ENCODE results near the gene ING2. TPM values are rescaled to one million over a fixed set of nuclear protein-coding genes. Genes with fewer than 3 reads are reported as not detected.

The ING2 gene
- total RNA-seq, 4 donors from 2014 or later = 12.9 to 23.0 (median 17.6) TPM

DNA sequence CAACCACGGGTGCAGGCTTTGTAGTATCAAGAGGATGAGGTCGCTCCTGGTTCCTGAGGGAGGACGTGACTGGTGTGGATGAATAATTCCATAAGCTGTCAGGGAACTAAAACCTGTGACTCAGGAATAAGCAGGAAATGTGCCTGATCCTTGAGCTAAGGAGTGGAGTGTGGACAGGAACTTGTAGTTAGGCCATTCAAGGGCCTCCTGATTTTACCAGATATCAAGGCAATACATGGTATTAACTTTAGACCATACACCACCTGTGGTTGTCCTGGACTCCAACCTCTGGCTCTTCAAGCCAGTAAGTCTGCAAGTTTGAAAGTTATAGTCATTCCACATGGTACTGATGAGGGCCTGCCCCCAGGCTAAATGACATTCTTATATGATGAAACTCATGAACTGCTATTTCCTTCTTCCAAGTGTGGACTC, 12.1 kb upstream of the ING2 start:
- TF ChIP-seq, protein P1, sequence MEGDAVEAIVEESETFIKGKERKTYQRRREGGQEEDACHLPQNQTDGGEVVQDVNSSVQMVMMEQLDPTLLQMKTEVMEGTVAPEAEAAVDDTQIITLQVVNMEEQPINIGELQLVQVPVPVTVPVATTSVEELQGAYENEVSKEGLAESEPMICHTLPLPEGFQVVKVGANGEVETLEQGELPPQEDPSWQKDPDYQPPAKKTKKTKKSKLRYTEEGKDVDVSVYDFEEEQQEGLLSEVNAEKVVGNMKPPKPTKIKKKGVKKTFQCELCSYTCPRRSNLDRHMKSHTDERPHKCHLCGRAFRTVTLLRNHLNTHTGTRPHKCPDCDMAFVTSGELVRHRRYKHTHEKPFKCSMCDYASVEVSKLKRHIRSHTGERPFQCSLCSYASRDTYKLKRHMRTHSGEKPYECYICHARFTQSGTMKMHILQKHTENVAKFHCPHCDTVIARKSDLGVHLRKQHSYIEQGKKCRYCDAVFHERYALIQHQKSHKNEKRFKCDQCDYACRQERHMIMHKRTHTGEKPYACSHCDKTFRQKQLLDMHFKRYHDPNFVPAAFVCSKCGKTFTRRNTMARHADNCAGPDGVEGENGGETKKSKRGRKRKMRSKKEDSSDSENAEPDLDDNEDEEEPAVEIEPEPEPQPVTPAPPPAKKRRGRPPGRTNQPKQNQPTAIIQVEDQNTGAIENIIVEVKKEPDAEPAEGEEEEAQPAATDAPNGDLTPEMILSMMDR (IDR thresholded peaks at IDR 0.05; ENCODE audit: low read depth) = no peak

DNA sequence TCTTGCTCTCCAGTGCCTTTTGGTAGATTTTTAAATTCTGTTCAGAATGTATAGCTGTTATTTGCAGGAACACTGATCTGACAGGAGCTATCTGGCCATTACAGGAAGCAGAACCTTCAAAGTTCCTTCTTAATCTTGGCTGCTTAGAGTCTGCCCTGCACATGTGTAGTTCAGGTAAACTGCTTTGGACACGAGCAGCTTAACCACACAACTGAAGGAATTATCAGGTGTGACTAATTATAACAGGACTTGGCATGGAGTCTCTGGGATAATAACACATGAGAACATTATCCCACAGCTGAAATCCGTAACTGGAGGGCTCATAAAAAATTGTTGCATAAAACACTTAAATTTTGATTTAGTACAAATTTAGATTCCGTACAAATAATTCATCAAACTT, 11.6 kb upstream of the ING2 start:
- TF ChIP-seq, protein P1 (IDR thresholded peaks at IDR 0.05; ENCODE audit: low read depth) = no peak

DNA sequence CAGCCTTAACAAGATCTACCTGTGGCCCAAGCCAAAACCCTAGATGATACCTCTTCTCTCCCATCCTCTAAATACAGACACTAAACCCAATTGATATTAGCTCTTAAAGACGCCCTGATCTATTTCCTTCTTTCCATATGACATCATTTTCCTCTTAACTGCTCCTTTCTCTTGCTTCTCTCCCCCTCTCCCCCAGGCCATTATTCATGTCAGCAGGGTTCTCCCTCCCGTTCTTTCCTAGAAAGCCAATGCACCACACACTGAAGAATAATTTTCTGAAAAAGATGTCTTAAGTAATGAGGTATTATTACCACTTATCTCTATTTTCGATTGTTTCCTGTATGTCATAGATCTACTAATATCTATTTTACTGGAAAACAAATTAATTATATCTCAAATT, 9.7 kb upstream of the ING2 start:
- TF ChIP-seq, protein P1 (IDR thresholded peaks at IDR 0.05; ENCODE audit: low read depth) = no peak

- TF ChIP-seq, protein P1 (IDR thresholded peaks at IDR 0.05; ENCODE audit: low read depth) = no peak
Measured at GRCh38 chr4:183499389-183499788, 5.5 kb upstream of the ING2 start.

DNA sequence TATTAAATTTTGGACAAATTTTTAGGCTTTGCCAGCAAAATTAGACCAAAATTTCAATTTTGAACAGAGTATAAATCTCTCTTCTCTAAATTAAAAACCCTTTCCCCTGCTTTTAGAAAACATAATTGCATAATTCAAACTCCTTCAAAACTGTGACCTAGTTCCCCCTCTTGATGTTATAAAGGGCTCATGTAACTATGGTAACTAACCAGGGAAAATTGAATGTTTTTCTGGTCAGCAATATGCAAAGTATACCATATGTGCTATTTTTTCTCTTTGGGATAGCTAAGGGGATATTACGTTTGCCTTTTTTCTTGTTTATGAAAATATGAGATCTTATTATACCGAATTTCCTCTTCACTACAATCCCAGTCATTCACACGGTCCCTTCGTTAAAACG, 5.1 kb upstream of the ING2 start:
- TF ChIP-seq, protein P1 (IDR thresholded peaks at IDR 0.05; ENCODE audit: low read depth) = no peak

GRCh38 chr4:183503497-183504063, 1.3 kb upstream of the ING2 start:
- TF ChIP-seq, protein P1 (IDR thresholded peaks at IDR 0.05; ENCODE audit: low read depth) = no peak

DNA sequence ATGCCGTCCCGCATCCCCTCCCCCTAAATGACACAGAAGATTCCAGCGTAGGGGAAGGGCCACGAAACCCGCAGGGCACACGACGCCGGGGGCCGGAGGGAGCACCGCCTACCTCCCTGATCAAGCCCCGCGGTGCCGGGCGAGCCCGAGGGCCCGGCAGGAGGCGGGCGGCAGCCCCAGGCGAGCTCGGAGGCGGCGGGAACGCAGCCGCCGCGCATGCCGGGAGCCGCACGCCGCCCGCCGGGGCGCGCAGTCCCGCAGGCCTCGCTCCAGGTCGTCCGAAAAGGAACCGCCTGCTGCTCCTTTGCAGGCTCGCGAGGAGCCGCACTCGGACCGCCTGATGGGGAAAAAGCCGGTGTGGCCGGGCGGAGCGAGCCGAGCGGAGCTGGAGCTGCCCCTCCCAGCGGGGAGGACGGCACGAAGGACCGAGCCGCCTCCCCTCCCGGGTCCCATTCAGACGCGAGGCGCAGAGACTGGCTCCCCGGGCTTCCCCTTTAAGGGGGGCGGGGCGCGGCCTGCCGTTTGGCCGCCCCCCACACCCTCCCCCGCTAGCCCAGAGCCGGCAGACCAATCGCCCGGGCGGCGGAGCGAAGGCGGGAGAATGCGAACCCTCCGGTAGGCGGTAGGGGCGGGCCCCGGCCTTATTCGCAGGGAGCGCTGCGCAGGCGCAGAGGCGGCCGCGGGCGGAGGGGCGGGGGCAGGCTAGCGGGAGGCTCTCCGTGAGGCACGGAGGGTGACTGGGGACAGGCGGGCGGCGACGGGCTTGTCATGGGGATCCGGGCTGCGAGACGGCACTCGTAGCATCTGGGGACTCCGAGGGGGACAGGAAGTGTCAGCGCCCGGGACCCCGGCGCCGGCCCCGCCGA, 561 bp upstream of the ING2 start:
- TF ChIP-seq, protein P1 (IDR thresholded peaks at IDR 0.05; ENCODE audit: low read depth) = no peak

All from subcutaneous adipose tissue (tissue), 4 donors.